Activated CD8-positive, alpha-beta memory T cell treated with anti-CD3 and anti-CD28 coated beads, Interleukin-2, amount 10 ng/mL, durations not matched to agents 7 days and 5 days (primary cell): ENCODE measurements around the gene DNM1. TPM values are rescaled to one million over a fixed set of nuclear protein-coding genes. Genes with fewer than 3 reads are reported as not detected.

Experiments
- ATAC-seq: fragments of 150-1000 bp; cut with Tn5 transposase; one replicate; pipeline ENCODE4 v1.10.0; 2021; ENCODE audit warnings: moderate library complexity
- CTCF ChIA-PET: fragments of 350-600 bp; sonication (Branson Sonifier 250); formaldehyde crosslinking; loops from one replicate; lab custom pipeline; 2021; ENCODE audit warnings: antibody characterized with exemption; lab: Charles Lee
- DNase-seq: peaks from one replicate; pipeline ENCODE4 v3.0.0-alpha.2; 2020
- H3K27ac Mint-ChIP-seq: one replicate; pipeline ENCODE4 v1.8.0; 2021; ENCODE audit warnings: mild to moderate bottlenecking, mixed read lengths
- H3K27me3 Mint-ChIP-seq: one replicate; pipeline ENCODE4 v1.8.0; 2021; ENCODE audit warnings: mixed read lengths
- H3K36me3 Mint-ChIP-seq: one replicate; pipeline ENCODE4 v1.8.0; 2021; ENCODE audit warnings: mild to moderate bottlenecking, mixed read lengths
- H3K4me1 Mint-ChIP-seq: one replicate; pipeline ENCODE4 v1.8.0; 2021; ENCODE audit warnings: mixed read lengths
- H3K4me3 Mint-ChIP-seq: one replicate; pipeline ENCODE4 v1.8.0; 2021; ENCODE audit warnings: mild to moderate bottlenecking, moderate library complexity, mixed read lengths
- H3K9me3 Mint-ChIP-seq: one replicate; pipeline ENCODE4 v1.8.0; 2022; ENCODE audit warnings: low read depth, mixed read lengths
- total RNA-seq, 2 experiments: library from RNA; stranded (reverse); gene quantifications; one replicate each; pipeline ENCODE4 v1.2.3, GENCODE V29; 2021

Gene DNM1
- total RNA-seq, 2 experiments from 2014 or later, result 0.40 to 0.79 TPM

- ATAC-seq, result no peak
- Mint-ChIP-seq H3K4me3 (no peak overlapping the region), H3K9me3 (no peaks in the 10 kb centered on the region), H3K27ac (no peak overlapping the region), H3K4me1 (peaks cover 20% of the 10 kb centered on the region), H3K27me3 (peaks cover 33% of the 10 kb centered on the region), H3K36me3 (no peaks in the 10 kb centered on the region)
- no peak for DNase-seq
- CTCF ChIA-PET, result interaction anchor here (0.6 to 1.7 kb wide), 2 partner anchors 8 to 553 kb away, joined by 3 to 4 read pairs; no protein-coding TSS in a partner anchor
These were observed 44.1 kb downstream of the DNM1 start for GRCh38 chr9:128247226-128247803.

GRCh38 chr9:128249558-128249907, 46.4 kb downstream of the DNM1 start:
- Mint-ChIP-seq H3K9me3 (no peaks in the 10 kb centered on the region), H3K36me3 (no peaks in the 10 kb centered on the region), H3K27me3 (peaks cover 29% of the 10 kb centered on the region), H3K27ac (no peak overlapping the region), H3K4me1 (peaks cover 14% of the 10 kb centered on the region), H3K4me3 (peak overlapping the region; percentile 76)
- DNase-seq (no peak), ATAC-seq (no peak)
- CTCF ChIA-PET, result interaction anchor here (1.2 kb wide), 1 partner anchor 32 kb away, joined by 3 read pairs; no protein-coding TSS in a partner anchor

GRCh38 chr9:128249908-128250838, 47.0 kb downstream of the DNM1 start:
- Mint-ChIP-seq H3K27ac (no peak overlapping the region), H3K4me1 (peaks cover 14% of the 10 kb centered on the region), H3K9me3 (no peaks in the 10 kb centered on the region), H3K27me3 (peaks cover 29% of the 10 kb centered on the region), H3K4me3 (peak overlapping the region; percentile 76), H3K36me3 (no peaks in the 10 kb centered on the region)
- CTCF ChIA-PET, result interaction anchor here (0.9 to 1.9 kb wide), 8 partner anchors 9 to 171 kb away, joined by 3 to 7 read pairs (median 4); partner anchors contain the start of genes CERCAM, GOLGA2 and SWI5
- peak; percentile 97 for ATAC-seq
- DNase-seq, result peak; percentile 98

GRCh38 chr9:128250839-128251731, 47.9 kb downstream of the DNM1 start:
- Mint-ChIP-seq H3K36me3 (no peaks in the 10 kb centered on the region), H3K4me1 (peaks cover 10% of the 10 kb centered on the region), H3K9me3 (no peaks in the 10 kb centered on the region), H3K27ac (no peak overlapping the region), H3K4me3 (peak overlapping the region; percentile 56), H3K27me3 (peaks cover 26% of the 10 kb centered on the region)
- DNase-seq (no peak), ATAC-seq (no peak)
- CTCF ChIA-PET, result interaction anchor here (0.9 to 1.9 kb wide), 7 partner anchors 8 to 170 kb away, joined by 3 to 7 read pairs (median 4); partner anchors contain the start of genes CERCAM, GOLGA2 and SWI5

- Mint-ChIP-seq H3K9me3 (no peaks in the 10 kb centered on the region), H3K4me1 (peaks cover 10% of the 10 kb centered on the region), H3K27me3 (peaks cover 26% of the 10 kb centered on the region), H3K4me3 (peak overlapping the region; percentile 18), H3K36me3 (no peaks in the 10 kb centered on the region), H3K27ac (no peak overlapping the region)
- CTCF ChIA-PET, result interaction anchor here (1.2 to 1.9 kb wide), 2 partner anchors 24 to 34 kb away, joined by 4 to 7 read pairs; partner anchors contain the start of genes GOLGA2 and SWI5
- ATAC-seq (no peak), DNase-seq (no peak)
These were observed 48.5 kb downstream of the DNM1 start for GRCh38 chr9:128251732-128252100.

GRCh38 chr9:128252317-128253139, 49.3 kb downstream of the DNM1 start:
- Mint-ChIP-seq H3K4me3 (no peak overlapping the region), H3K4me1 (peaks cover 10% of the 10 kb centered on the region), H3K9me3 (no peaks in the 10 kb centered on the region), H3K27me3 (peaks cover 25% of the 10 kb centered on the region), H3K36me3 (peaks cover 2% of the 10 kb centered on the region), H3K27ac (no peak overlapping the region)
- CTCF ChIA-PET, result interaction anchor here (1.2 kb wide), 1 partner anchor 34 kb away, joined by 4 read pairs; no protein-coding TSS in a partner anchor
- DNase-seq (no peak), ATAC-seq (no peak)

- H3K27ac Mint-ChIP-seq, result no peak overlapping the region
- no peak overlapping the region for H3K4me3 Mint-ChIP-seq
- no peaks in the 10 kb centered on the region for H3K9me3 Mint-ChIP-seq
- CTCF ChIA-PET, result no interaction called here
- H3K36me3 Mint-ChIP-seq, result peaks cover 3% of the 10 kb centered on the region
- H3K4me1 Mint-ChIP-seq, result peaks cover 10% of the 10 kb centered on the region
- ATAC-seq (no peak), DNase-seq (no peak)
- H3K27me3 Mint-ChIP-seq, result peaks cover 22% of the 10 kb centered on the region
These were observed 50.2 kb downstream of the DNM1 start for GRCh38 chr9:128253140-128253990.

- ATAC-seq (no peak), DNase-seq (no peak)
- Mint-ChIP-seq H3K27me3 (peaks cover 19% of the 10 kb centered on the region), H3K27ac (no peak overlapping the region), H3K9me3 (no peaks in the 10 kb centered on the region), H3K4me3 (no peak overlapping the region), H3K36me3 (peaks cover 3% of the 10 kb centered on the region), H3K4me1 (peaks cover 10% of the 10 kb centered on the region)
- CTCF ChIA-PET, result interaction anchor here (1.7 kb wide), 1 partner anchor 36 kb away, joined by 6 read pairs; no protein-coding TSS in a partner anchor
These were observed 50.8 kb downstream of the DNM1 start for GRCh38 chr9:128253991-128254346.

GRCh38 chr9:128254362-128254761, 51.2 kb downstream of the DNM1 start:
- Mint-ChIP-seq H3K27ac (no peak overlapping the region), H3K9me3 (no peaks in the 10 kb centered on the region), H3K4me1 (peaks cover 10% of the 10 kb centered on the region), H3K36me3 (peaks cover 3% of the 10 kb centered on the region), H3K27me3 (peaks cover 19% of the 10 kb centered on the region), H3K4me3 (no peak overlapping the region)
- no peak for ATAC-seq
- DNase-seq, result no peak
- CTCF ChIA-PET, result interaction anchor here (1.4 to 1.9 kb wide), 4 partner anchors 16 to 108 kb away, joined by 4 to 12 read pairs (median 6); no protein-coding TSS in a partner anchor

- Mint-ChIP-seq H3K9me3 (no peaks in the 10 kb centered on the region), H3K4me3 (no peak overlapping the region), H3K4me1 (peaks cover 4% of the 10 kb centered on the region), H3K27me3 (peaks cover 14% of the 10 kb centered on the region), H3K27ac (no peak overlapping the region), H3K36me3 (peaks cover 3% of the 10 kb centered on the region)
- DNase-seq, result peak; percentile 62
- no peak for ATAC-seq
- CTCF ChIA-PET, result interaction anchor here (0.6 to 1.9 kb wide), 15 partner anchors 9 to 343 kb away, joined by 3 to 12 read pairs (median 4); no protein-coding TSS in a partner anchor
These were observed 51.9 kb downstream of the DNM1 start for GRCh38 chr9:128254855-128255759.
